Neural cell (in vitro differentiated cells): ENCODE results near the gene TSPAN4. TPM values are rescaled to one million over a fixed set of nuclear protein-coding genes. Genes with fewer than 3 reads are reported as not detected.

Source experiments
- H2AFZ ChIP-seq: fragments of 200-600, 300-800 bp; sonication (generic), shearing (Covaris generic); 2 replicates; pipeline ENCODE4 v1.6.0; 2014; ENCODE audit warnings: low read depth, mild to moderate bottlenecking, antibody characterized with exemption, low read length, moderate library complexity
- H3F3A ChIP-seq: fragments of 200-600 bp; shearing (Covaris generic); 2 replicates; pipeline ENCODE4 v1.6.1; 2016; ENCODE audit warnings: mild to moderate bottlenecking, moderate library complexity, mixed read lengths, antibody characterized with exemption, low read length; ENCODE audit not compliant: insufficient read depth, poor library complexity, severe bottlenecking
- H3K27ac ChIP-seq: fragments of 200-600, 300-800 bp; sonication (generic), shearing (Covaris generic); 2 replicates; pipeline ENCODE4 v1.5.1; 2014; ENCODE audit warnings: mild to moderate bottlenecking, low read length, moderate library complexity
- H3K27me3 ChIP-seq: fragments of 300-800, 200-600 bp; sonication (generic), shearing (Covaris generic); 2 replicates; pipeline ENCODE4 v1.6.0; 2014; ENCODE audit warnings: mild to moderate bottlenecking, low read depth, low read length, moderate library complexity; ENCODE audit not compliant: insufficient read depth
- H3K36me3 ChIP-seq: fragments of 300-800, 200-600 bp; sonication (generic), shearing (Covaris generic); 2 replicates; pipeline ENCODE4 v1.5.1; 2014; ENCODE audit warnings: mild to moderate bottlenecking, antibody characterized with exemption, low read length, moderate library complexity; ENCODE audit not compliant: insufficient read depth
- H3K4me2 ChIP-seq: fragments of 300-800, 200-600 bp; sonication (generic), shearing (Covaris generic); 2 replicates; pipeline ENCODE4 v1.6.0; 2014; ENCODE audit warnings: mild to moderate bottlenecking, low read length
- H3K4me3 ChIP-seq: fragments of 300-800, 200-600 bp; sonication (generic), shearing (Covaris generic); 2 replicates; pipeline ENCODE4 v1.5.1; 2014; ENCODE audit warnings: mild to moderate bottlenecking, low read length, moderate library complexity
- H3K79me2 ChIP-seq: fragments of 200-600 bp; shearing (Covaris generic); replicated peaks from 2 replicates; pipeline ENCODE4 v1.6.0; 2014; ENCODE audit warnings: mild to moderate bottlenecking, low read length, moderate library complexity; ENCODE audit not compliant: insufficient read depth
- H3K9ac ChIP-seq: fragments of 300-800, 200-600 bp; sonication (generic), shearing (Covaris generic); 2 replicates; pipeline ENCODE4 v1.6.1; 2016; ENCODE audit warnings: mild to moderate bottlenecking, low read length, mixed read lengths
- H3K9me2 ChIP-seq: fragments of 200-600 bp; shearing (Covaris generic); 2 replicates; pipeline ENCODE4 v1.6.1; 2016; ENCODE audit warnings: mild to moderate bottlenecking, low read length, mixed read lengths; ENCODE audit not compliant: insufficient read depth
- H3K9me3 ChIP-seq: fragments of 200-600, 300-800 bp; sonication (generic), shearing (Covaris generic); 2 replicates; pipeline ENCODE4 v1.6.1; 2016; ENCODE audit warnings: mild to moderate bottlenecking, mixed run types, low read length, moderate library complexity, mixed read lengths
- H4K20me1 ChIP-seq: fragments of 200-600 bp; shearing (Covaris generic); 2 replicates; pipeline ENCODE4 v1.6.1; 2016; ENCODE audit warnings: mild to moderate bottlenecking, mixed run types; ENCODE audit not compliant: insufficient read depth
- EP300 ChIP-seq: fragments of 450-650 bp; conservative IDR thresholded peaks from 2 replicates; pipeline ENCODE4 v1.6.1; 2014; ENCODE audit warnings: antibody characterized with exemption, mild to moderate bottlenecking, moderate library complexity; ENCODE audit not compliant: poor library complexity, severe bottlenecking
- EZH2 ChIP-seq: fragments of 200-600, 300-800 bp; shearing (Covaris generic), sonication (generic); IDR thresholded peaks from 2 replicates; pipeline ENCODE4 v1.6.1; 2014; ENCODE audit warnings: antibody characterized with exemption, low read length, borderline replicate concordance, mild to moderate bottlenecking; ENCODE audit not compliant: insufficient read depth, poor library complexity, severe bottlenecking
- MXI1 ChIP-seq: fragments of 450-650 bp; conservative IDR thresholded peaks from 2 replicates; pipeline ENCODE4 v1.6.1; 2014; ENCODE audit warnings: antibody characterized with exemption, mild to moderate bottlenecking; ENCODE audit not compliant: poor library complexity, severe bottlenecking
- POLR2AphosphoS5 ChIP-seq: IDR thresholded peaks from 2 replicates; pipeline ENCODE4 v1.6.1; 2012
- RAD21 ChIP-seq: fragments of 450-650 bp; conservative IDR thresholded peaks from 2 replicates; pipeline ENCODE4 v1.6.1; 2014; ENCODE audit warnings: antibody characterized with exemption, mild to moderate bottlenecking, moderate library complexity
- SMC3 ChIP-seq: fragments of 450-650 bp; conservative IDR thresholded peaks from 2 replicates; pipeline ENCODE4 v1.6.1; 2014; ENCODE audit warnings: antibody characterized with exemption, mild to moderate bottlenecking, moderate library complexity; ENCODE audit not compliant: poor library complexity
- TAF1 ChIP-seq: IDR thresholded peaks from 2 replicates; pipeline ENCODE4 v1.6.1; 2012; ENCODE audit warnings: low read depth
- polyA plus RNA-seq: library from polyadenylated mRNA; depleted of rRNA; stranded (reverse); fragments of >200 nt; gene quantifications from 2 replicates; pipeline ENCODE4 v1.2.3, GENCODE V29; 2014
- TF ChIP-seq, protein P1 (sequence below): IDR thresholded peaks from 2 replicates; pipeline ENCODE4 v1.6.1; 2012; ENCODE audit warnings: borderline replicate concordance
- TF ChIP-seq, protein P2 (sequence below): fragments of 450-650 bp; IDR thresholded peaks from 2 replicates; pipeline ENCODE4 v1.5.1; 2014; ENCODE audit warnings: antibody characterized with exemption, mild to moderate bottlenecking, moderate library complexity; ENCODE audit not compliant: poor library complexity, severe bottlenecking

TSPAN4 gene
- polyA plus RNA-seq, 1 donor from 2014 or later, result 68.1 TPM

DNA sequence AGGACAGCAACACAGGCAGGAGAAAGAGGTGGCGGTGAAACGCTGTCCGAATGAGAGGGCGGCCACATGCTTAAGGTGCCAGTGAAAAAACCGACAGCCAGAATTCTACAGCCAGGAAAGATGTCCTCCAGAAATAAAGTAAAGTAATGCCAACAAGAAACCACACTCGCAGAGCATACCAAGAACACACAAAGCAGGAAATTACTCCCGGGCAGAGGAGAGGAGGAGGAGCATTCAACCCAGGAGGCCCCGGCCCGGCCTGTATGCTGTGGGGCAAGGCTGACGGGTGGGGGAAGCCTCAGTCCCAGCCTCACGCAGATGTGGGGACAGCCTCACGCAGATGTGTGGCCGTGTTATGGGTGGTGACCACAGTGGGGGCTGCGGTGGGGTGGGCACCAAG is 39.9 kb downstream of the TSPAN4 start:
- H3K79me2 ChIP-seq, result no peaks in the 10 kb centered on the region
- no peaks in the 10 kb centered on the region for H3K36me3 ChIP-seq
- no peak overlapping the region for H3K4me3 ChIP-seq
- no peak overlapping the region for H2AFZ ChIP-seq
- TF ChIP-seq MXI1 (no peak), EP300 (no peak), RAD21 (no peak), POLR2AphosphoS5 (no peak), EZH2 (no peak), TAF1 (no peak), SMC3 (no peak)
- TF ChIP-seq, protein P1, sequence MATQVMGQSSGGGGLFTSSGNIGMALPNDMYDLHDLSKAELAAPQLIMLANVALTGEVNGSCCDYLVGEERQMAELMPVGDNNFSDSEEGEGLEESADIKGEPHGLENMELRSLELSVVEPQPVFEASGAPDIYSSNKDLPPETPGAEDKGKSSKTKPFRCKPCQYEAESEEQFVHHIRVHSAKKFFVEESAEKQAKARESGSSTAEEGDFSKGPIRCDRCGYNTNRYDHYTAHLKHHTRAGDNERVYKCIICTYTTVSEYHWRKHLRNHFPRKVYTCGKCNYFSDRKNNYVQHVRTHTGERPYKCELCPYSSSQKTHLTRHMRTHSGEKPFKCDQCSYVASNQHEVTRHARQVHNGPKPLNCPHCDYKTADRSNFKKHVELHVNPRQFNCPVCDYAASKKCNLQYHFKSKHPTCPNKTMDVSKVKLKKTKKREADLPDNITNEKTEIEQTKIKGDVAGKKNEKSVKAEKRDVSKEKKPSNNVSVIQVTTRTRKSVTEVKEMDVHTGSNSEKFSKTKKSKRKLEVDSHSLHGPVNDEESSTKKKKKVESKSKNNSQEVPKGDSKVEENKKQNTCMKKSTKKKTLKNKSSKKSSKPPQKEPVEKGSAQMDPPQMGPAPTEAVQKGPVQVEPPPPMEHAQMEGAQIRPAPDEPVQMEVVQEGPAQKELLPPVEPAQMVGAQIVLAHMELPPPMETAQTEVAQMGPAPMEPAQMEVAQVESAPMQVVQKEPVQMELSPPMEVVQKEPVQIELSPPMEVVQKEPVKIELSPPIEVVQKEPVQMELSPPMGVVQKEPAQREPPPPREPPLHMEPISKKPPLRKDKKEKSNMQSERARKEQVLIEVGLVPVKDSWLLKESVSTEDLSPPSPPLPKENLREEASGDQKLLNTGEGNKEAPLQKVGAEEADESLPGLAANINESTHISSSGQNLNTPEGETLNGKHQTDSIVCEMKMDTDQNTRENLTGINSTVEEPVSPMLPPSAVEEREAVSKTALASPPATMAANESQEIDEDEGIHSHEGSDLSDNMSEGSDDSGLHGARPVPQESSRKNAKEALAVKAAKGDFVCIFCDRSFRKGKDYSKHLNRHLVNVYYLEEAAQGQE, result no peak
- TF ChIP-seq, protein P2, sequence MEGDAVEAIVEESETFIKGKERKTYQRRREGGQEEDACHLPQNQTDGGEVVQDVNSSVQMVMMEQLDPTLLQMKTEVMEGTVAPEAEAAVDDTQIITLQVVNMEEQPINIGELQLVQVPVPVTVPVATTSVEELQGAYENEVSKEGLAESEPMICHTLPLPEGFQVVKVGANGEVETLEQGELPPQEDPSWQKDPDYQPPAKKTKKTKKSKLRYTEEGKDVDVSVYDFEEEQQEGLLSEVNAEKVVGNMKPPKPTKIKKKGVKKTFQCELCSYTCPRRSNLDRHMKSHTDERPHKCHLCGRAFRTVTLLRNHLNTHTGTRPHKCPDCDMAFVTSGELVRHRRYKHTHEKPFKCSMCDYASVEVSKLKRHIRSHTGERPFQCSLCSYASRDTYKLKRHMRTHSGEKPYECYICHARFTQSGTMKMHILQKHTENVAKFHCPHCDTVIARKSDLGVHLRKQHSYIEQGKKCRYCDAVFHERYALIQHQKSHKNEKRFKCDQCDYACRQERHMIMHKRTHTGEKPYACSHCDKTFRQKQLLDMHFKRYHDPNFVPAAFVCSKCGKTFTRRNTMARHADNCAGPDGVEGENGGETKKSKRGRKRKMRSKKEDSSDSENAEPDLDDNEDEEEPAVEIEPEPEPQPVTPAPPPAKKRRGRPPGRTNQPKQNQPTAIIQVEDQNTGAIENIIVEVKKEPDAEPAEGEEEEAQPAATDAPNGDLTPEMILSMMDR, result no peak
- no peak overlapping the region for H3K27ac ChIP-seq
- H3K27me3 ChIP-seq, result no peaks in the 10 kb centered on the region
- H3K9ac ChIP-seq, result no peak overlapping the region
- H3K9me3 ChIP-seq, result no peaks in the 10 kb centered on the region
- no peaks in the 10 kb centered on the region for H3K9me2 ChIP-seq
- H3K4me2 ChIP-seq, result no peak overlapping the region
- no peaks in the 10 kb centered on the region for H3F3A ChIP-seq
- no peaks in the 10 kb centered on the region for H4K20me1 ChIP-seq

DNA sequence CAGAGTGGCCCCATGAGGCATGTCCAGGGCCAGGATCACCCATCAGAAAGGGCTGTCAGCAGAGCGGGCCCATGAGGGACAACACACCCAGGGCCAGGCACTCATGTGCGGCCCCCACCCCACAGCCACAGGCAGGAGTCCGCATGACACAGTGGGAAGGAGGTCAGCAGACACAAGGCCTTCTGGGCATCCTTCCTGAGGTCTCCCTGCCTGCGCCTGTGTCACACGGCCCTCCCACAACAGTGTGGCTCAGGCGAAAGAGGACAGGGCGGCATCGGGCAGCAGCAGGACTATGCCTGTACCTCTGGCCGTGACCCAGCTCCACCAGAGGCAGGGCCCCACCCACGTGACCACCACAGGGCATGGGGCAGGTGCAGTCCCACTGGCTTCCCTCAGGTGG is 40.9 kb downstream of the TSPAN4 start:
- no peak overlapping the region for H3K4me3 ChIP-seq
- no peaks in the 10 kb centered on the region for H4K20me1 ChIP-seq
- no peaks in the 10 kb centered on the region for H3K36me3 ChIP-seq
- no peak overlapping the region for H3K27ac ChIP-seq
- no peak overlapping the region for H2AFZ ChIP-seq
- no peaks in the 10 kb centered on the region for H3F3A ChIP-seq
- TF ChIP-seq EZH2 (no peak), SMC3 (no peak), MXI1 (no peak), TAF1 (no peak), POLR2AphosphoS5 (no peak), RAD21 (no peak), EP300 (no peak)
- TF ChIP-seq, protein P1, result no peak
- TF ChIP-seq, protein P2, result no peak
- no peaks in the 10 kb centered on the region for H3K27me3 ChIP-seq
- no peaks in the 10 kb centered on the region for H3K9me3 ChIP-seq
- H3K79me2 ChIP-seq, result no peaks in the 10 kb centered on the region
- no peaks in the 10 kb centered on the region for H3K9me2 ChIP-seq
- no peak overlapping the region for H3K4me2 ChIP-seq
- H3K9ac ChIP-seq, result no peak overlapping the region
